Measurements from ENCODE around the gene RERG.

The RERG gene

GRCh38 chr12:15183821-15184220 is 37.4 kb downstream of the RERG start:
- H3K27me3 ChIP-seq: no peaks in the 10 kb centered on the region
- no peaks in the 10 kb centered on the region for H3K9me3 ChIP-seq (replicated peaks in 1 of 11)
- H3K9ac ChIP-seq: no peak overlapping the region
- no peaks in the 10 kb centered on the region for H3K36me3 ChIP-seq
- no peak overlapping the region for H3K4me3 ChIP-seq
- no peak for TF ChIP-seq Cebpa-rat (IDR thresholded peaks at IDR 0.05)
- no peaks in the 10 kb centered on the region for H4K20me1 ChIP-seq
- no peak overlapping the region for H3K27ac ChIP-seq
- H3K4me1 ChIP-seq: peaks cover 0 to 6% (median 0%) of the 10 kb centered on the region in 10 experiments; a peak in 3 of 20 replicates
- no peak overlapping the region for H3K4me2 ChIP-seq

- Histone ChIP-seq H3K4me3 (no peak overlapping the region), H3K27ac (no peak overlapping the region), H3K36me3 (no peaks in the 10 kb centered on the region), H3K27me3 (no peaks in the 10 kb centered on the region), H3K4me1 (no peaks in the 10 kb centered on the region), H3K4me2 (no peak overlapping the region), H3K9ac (no peak overlapping the region), H3K9me3 (replicated peaks in 1 of 11) (no peaks in the 10 kb centered on the region), H4K20me1 (no peaks in the 10 kb centered on the region)
- no peak for TF ChIP-seq Cebpa-rat (IDR thresholded peaks at IDR 0.05)
Observed at GRCh38 chr12:15181017-15181683, 40.1 kb downstream of the RERG start.

GRCh38 chr12:15180325-15180724 is 40.9 kb downstream of the RERG start:
- no peak overlapping the region for H3K9ac ChIP-seq
- no peak overlapping the region for H3K4me3 ChIP-seq
- H3K9me3 ChIP-seq (replicated peaks in 1 of 11): no peaks in the 10 kb centered on the region
- peaks cover 0 to 6% (median 4%) of the 10 kb centered on the region in 10 experiments; a peak in 9 of 20 replicates for H3K4me1 ChIP-seq
- TF ChIP-seq Cebpa-rat (IDR thresholded peaks at IDR 0.05): no peak
- H3K36me3 ChIP-seq: no peaks in the 10 kb centered on the region
- no peaks in the 10 kb centered on the region for H3K27me3 ChIP-seq
- H4K20me1 ChIP-seq: no peaks in the 10 kb centered on the region
- H3K4me2 ChIP-seq: no peak overlapping the region
- no peak overlapping the region for H3K27ac ChIP-seq

- no peak overlapping the region for H3K27ac ChIP-seq
- no peak overlapping the region for H3K4me3 ChIP-seq
Observed at GRCh38 chr12:15179672-15180071, 41.5 kb downstream of the RERG start.

GRCh38 chr12:15173142-15173541 is 48.1 kb downstream of the RERG start:
- H3K27ac ChIP-seq: no peak overlapping the region

More at GRCh38 chr12:15179672-15180071, 41.5 kb downstream of the RERG start:
- H3K4me1 ChIP-seq: peaks cover 0 to 11% (median 7%) of the 10 kb centered on the region in 10 experiments; a peak in 9 of 20 replicates
- no peaks in the 10 kb centered on the region for H4K20me1 ChIP-seq
- H3K27me3 ChIP-seq: no peaks in the 10 kb centered on the region
- no peaks in the 10 kb centered on the region for H3K9me3 ChIP-seq (replicated peaks in 1 of 11)
- no peak overlapping the region for H3K4me2 ChIP-seq
- no peak overlapping the region for H3K9ac ChIP-seq
- H3K36me3 ChIP-seq: no peaks in the 10 kb centered on the region
- TF ChIP-seq Cebpa-rat (IDR thresholded peaks at IDR 0.05): no peak

GRCh38 chr12:15172060-15172822 is 49.0 kb downstream of the RERG start:
- Histone ChIP-seq H3K4me1 (peaks cover 0 to 12% (median 7%) of the 10 kb centered on the region in 10 experiments; a peak in 10 of 20 replicates), H3K9ac (no peak overlapping the region), H3K27me3 (no peaks in the 10 kb centered on the region), H3K36me3 (no peaks in the 10 kb centered on the region), H3K4me3 (no peak overlapping the region), H4K20me1 (no peaks in the 10 kb centered on the region), H3K9me3 (replicated peaks in 1 of 11) (peaks cover 0 to 12% (median 7%) of the 10 kb centered on the region in 11 experiments; a peak in 15 of 22 replicates), H3K27ac (no peak overlapping the region), H3K4me2 (no peak overlapping the region)
- TF ChIP-seq Cebpa-rat (IDR thresholded peaks at IDR 0.05): no peak

More at GRCh38 chr12:15173142-15173541, 48.1 kb downstream of the RERG start:
- no peaks in the 10 kb centered on the region for H4K20me1 ChIP-seq
- H3K36me3 ChIP-seq: no peaks in the 10 kb centered on the region
- TF ChIP-seq Cebpa-rat (IDR thresholded peaks at IDR 0.05): no peak
- H3K4me3 ChIP-seq: no peak overlapping the region
- no peak overlapping the region for H3K4me2 ChIP-seq
- H3K4me1 ChIP-seq: peaks cover 0 to 12% (median 7%) of the 10 kb centered on the region in 10 experiments; a peak in 10 of 20 replicates
- H3K9ac ChIP-seq: no peak overlapping the region
- H3K27me3 ChIP-seq: no peaks in the 10 kb centered on the region
- H3K9me3 ChIP-seq (replicated peaks in 1 of 11): peaks cover 0 to 12% (median 7%) of the 10 kb centered on the region in 11 experiments; a peak in 15 of 22 replicates

GRCh38 chr12:15171012-15171655 is 50.1 kb downstream of the RERG start:
- H3K9ac ChIP-seq: no peak overlapping the region
- H3K27me3 ChIP-seq: no peaks in the 10 kb centered on the region
- peaks cover 0 to 12% (median 7%) of the 10 kb centered on the region in 11 experiments; a peak in 15 of 22 replicates for H3K9me3 ChIP-seq (replicated peaks in 1 of 11)
- H3K27ac ChIP-seq: no peak overlapping the region
- H3K4me1 ChIP-seq: peaks cover 0 to 12% (median 7%) of the 10 kb centered on the region in 10 experiments; a peak in 10 of 20 replicates
- no peak overlapping the region for H3K4me2 ChIP-seq
- H3K4me3 ChIP-seq: no peak overlapping the region
- no peaks in the 10 kb centered on the region for H4K20me1 ChIP-seq
- H3K36me3 ChIP-seq: no peaks in the 10 kb centered on the region
- TF ChIP-seq Cebpa-rat (IDR thresholded peaks at IDR 0.05): no peak

GRCh38 chr12:15168026-15168678 is 53.1 kb downstream of the RERG start:
- Histone ChIP-seq H3K36me3 (no peaks in the 10 kb centered on the region), H3K4me2 (no peak overlapping the region), H3K4me3 (no peak overlapping the region), H3K27me3 (no peaks in the 10 kb centered on the region), H3K4me1 (peaks cover 0 to 9% (median 7%) of the 10 kb centered on the region in 10 experiments; a peak in 11 of 20 replicates), H3K27ac (no peak overlapping the region), H3K9ac (no peak overlapping the region), H3K9me3 (replicated peaks in 1 of 11) (peaks cover 0 to 9% (median 4%) of the 10 kb centered on the region in 11 experiments; a peak in 15 of 22 replicates), H4K20me1 (no peaks in the 10 kb centered on the region)
- TF ChIP-seq Cebpa-rat (IDR thresholded peaks at IDR 0.05): no peak
